ENCODE data around the gene GTF3C4. TPM values are rescaled to one million over a fixed set of nuclear protein-coding genes. Genes with fewer than 3 reads are reported as not detected.

The GTF3C4 gene
- total RNA-seq, 1 donor from 2014 or later, result 21.2 TPM

- peaks cover 4% of the 10 kb centered on the region for H3K4me1 Mint-ChIP-seq (ENCODE audit: unreplicated experiment)
- no peak for DNase-seq (ENCODE audit: extremely low spot score, unreplicated experiment)
- no peak overlapping the region for H3K4me3 Mint-ChIP-seq (ENCODE audit: unreplicated experiment)
- TF ChIP-seq, protein P1, sequence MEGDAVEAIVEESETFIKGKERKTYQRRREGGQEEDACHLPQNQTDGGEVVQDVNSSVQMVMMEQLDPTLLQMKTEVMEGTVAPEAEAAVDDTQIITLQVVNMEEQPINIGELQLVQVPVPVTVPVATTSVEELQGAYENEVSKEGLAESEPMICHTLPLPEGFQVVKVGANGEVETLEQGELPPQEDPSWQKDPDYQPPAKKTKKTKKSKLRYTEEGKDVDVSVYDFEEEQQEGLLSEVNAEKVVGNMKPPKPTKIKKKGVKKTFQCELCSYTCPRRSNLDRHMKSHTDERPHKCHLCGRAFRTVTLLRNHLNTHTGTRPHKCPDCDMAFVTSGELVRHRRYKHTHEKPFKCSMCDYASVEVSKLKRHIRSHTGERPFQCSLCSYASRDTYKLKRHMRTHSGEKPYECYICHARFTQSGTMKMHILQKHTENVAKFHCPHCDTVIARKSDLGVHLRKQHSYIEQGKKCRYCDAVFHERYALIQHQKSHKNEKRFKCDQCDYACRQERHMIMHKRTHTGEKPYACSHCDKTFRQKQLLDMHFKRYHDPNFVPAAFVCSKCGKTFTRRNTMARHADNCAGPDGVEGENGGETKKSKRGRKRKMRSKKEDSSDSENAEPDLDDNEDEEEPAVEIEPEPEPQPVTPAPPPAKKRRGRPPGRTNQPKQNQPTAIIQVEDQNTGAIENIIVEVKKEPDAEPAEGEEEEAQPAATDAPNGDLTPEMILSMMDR (IDR thresholded peaks at IDR 0.05), result no peak
- H3K36me3 Mint-ChIP-seq (ENCODE audit: unreplicated experiment), result no peaks in the 10 kb centered on the region
- peaks cover 31% of the 10 kb centered on the region for H3K9me3 Mint-ChIP-seq (ENCODE audit: unreplicated experiment)
- H3K27me3 Mint-ChIP-seq (ENCODE audit: unreplicated experiment), result peaks cover 9% of the 10 kb centered on the region
- no peak overlapping the region for H3K27ac Mint-ChIP-seq (ENCODE audit: unreplicated experiment)
Measured at GRCh38 chr9:132699956-132700355, 29.7 kb downstream of the GTF3C4 start.

- no peak for DNase-seq (ENCODE audit: extremely low spot score, unreplicated experiment)
- peaks cover 4% of the 10 kb centered on the region for H3K4me1 Mint-ChIP-seq (ENCODE audit: unreplicated experiment)
- TF ChIP-seq, protein P1 (IDR thresholded peaks at IDR 0.05), result no peak
- H3K27me3 Mint-ChIP-seq (ENCODE audit: unreplicated experiment), result peaks cover 15% of the 10 kb centered on the region
- H3K4me3 Mint-ChIP-seq (ENCODE audit: unreplicated experiment), result no peak overlapping the region
- H3K36me3 Mint-ChIP-seq (ENCODE audit: unreplicated experiment), result no peaks in the 10 kb centered on the region
- H3K9me3 Mint-ChIP-seq (ENCODE audit: unreplicated experiment), result peaks cover 13% of the 10 kb centered on the region
- H3K27ac Mint-ChIP-seq (ENCODE audit: unreplicated experiment), result no peak overlapping the region
Measured at GRCh38 chr9:132702254-132702653, 32.0 kb downstream of the GTF3C4 start.

DNA sequence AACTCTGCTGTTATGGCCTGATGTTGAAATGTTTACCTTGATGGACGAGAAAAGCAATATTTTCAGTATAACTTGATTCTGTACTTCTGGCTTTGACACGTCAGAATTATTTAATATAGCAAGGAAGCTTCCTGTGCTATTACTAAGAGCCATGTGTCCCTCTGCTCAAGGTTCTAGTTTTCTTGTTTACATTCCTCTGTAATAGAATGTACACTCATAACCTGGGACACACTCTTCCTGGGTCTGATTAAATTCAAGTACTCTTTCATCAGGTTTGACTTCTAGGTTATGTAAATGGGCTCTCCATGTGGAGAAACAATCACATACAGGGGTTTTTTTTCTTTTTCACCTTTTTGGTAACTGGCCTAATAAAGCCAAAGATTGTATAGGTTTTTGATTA is 33.1 kb downstream of the GTF3C4 start:
- Mint-ChIP-seq H3K27me3 (ENCODE audit: unreplicated experiment) (peaks cover 15% of the 10 kb centered on the region), H3K4me1 (ENCODE audit: unreplicated experiment) (peaks cover 4% of the 10 kb centered on the region), H3K4me3 (ENCODE audit: unreplicated experiment) (no peak overlapping the region), H3K27ac (ENCODE audit: unreplicated experiment) (no peak overlapping the region), H3K9me3 (ENCODE audit: unreplicated experiment) (peaks cover 4% of the 10 kb centered on the region), H3K36me3 (ENCODE audit: unreplicated experiment) (no peaks in the 10 kb centered on the region)
- no peak for DNase-seq (ENCODE audit: extremely low spot score, unreplicated experiment)
- TF ChIP-seq, protein P1 (IDR thresholded peaks at IDR 0.05), result no peak

DNA sequence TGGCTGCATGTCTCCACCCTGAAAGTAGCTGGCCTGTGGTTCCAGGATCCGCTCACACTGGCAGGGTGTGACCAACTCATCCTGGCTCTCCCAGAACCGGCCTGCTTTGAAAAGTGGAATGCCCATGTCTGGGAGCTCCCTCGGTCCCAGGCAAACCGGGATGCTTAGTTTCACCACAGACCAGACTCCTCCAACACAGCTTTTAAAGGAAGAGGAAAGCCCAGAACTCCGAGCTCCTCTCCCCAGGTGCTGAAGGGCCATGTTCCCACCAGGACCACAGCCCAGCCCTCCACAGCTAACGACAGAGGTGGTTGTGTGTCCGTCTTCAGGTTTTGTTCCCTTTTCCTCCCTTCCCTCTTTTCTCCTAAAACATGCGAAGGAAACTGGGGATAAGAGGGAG is 38.0 kb downstream of the GTF3C4 start:
- no peak for DNase-seq (ENCODE audit: extremely low spot score, unreplicated experiment)
- TF ChIP-seq, protein P1 (IDR thresholded peaks at IDR 0.05), result no peak

DNA sequence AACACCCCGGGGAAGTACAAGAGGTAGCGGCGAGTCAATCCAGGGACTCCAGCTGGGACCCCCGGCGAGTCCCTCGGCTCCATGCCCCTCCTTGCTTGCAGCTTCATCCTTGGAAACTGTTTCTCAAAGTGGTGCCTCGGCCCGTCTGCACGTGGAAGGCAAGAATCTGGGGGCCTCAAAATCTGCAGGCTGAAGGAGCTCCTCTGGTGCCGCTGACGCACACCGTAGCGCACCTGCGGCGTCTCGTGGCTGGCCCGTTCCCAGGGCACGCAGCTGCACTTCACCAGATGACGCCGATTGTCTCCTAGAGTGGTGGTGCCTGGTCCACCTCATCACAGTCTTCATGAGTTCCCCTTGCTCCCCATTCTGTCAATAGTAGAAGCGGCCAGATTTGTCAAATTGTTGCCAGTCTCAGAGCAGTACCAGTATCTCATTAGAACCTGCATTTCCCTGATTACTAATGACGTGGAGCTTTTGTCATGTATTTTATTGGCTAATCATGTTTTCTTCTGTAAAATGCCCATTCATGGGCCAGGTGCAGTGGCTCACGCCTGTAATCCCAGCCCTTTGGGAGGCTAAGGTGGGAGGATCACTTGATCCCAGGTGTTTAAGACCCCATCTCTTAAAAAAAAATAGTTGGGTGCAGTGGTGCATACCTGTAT is 38.6 kb downstream of the GTF3C4 start:
- peaks cover 20% of the 10 kb centered on the region for H3K27me3 Mint-ChIP-seq (ENCODE audit: unreplicated experiment)
- no peaks in the 10 kb centered on the region for H3K36me3 Mint-ChIP-seq (ENCODE audit: unreplicated experiment)
- no peaks in the 10 kb centered on the region for H3K9me3 Mint-ChIP-seq (ENCODE audit: unreplicated experiment)
- no peaks in the 10 kb centered on the region for H3K4me1 Mint-ChIP-seq (ENCODE audit: unreplicated experiment)
- no peak overlapping the region for H3K27ac Mint-ChIP-seq (ENCODE audit: unreplicated experiment)
- H3K4me3 Mint-ChIP-seq (ENCODE audit: unreplicated experiment), result no peak overlapping the region
- TF ChIP-seq, protein P1 (IDR thresholded peaks at IDR 0.05), result no peak
- DNase-seq (ENCODE audit: extremely low spot score, unreplicated experiment), result no peak

More for the DNA sequence above, 38.0 kb downstream of the GTF3C4 start:
- no peak overlapping the region for H3K27ac Mint-ChIP-seq (ENCODE audit: unreplicated experiment)
- H3K9me3 Mint-ChIP-seq (ENCODE audit: unreplicated experiment), result no peaks in the 10 kb centered on the region
- H3K4me1 Mint-ChIP-seq (ENCODE audit: unreplicated experiment), result no peaks in the 10 kb centered on the region
- peaks cover 25% of the 10 kb centered on the region for H3K27me3 Mint-ChIP-seq (ENCODE audit: unreplicated experiment)
- no peak overlapping the region for H3K4me3 Mint-ChIP-seq (ENCODE audit: unreplicated experiment)
- no peaks in the 10 kb centered on the region for H3K36me3 Mint-ChIP-seq (ENCODE audit: unreplicated experiment)
